ENCODE results near the gene ANGPTL2.

ANGPTL2 gene

GRCh38 chr9:127038531-127038930, 83.9 kb downstream of the ANGPTL2 start:
- in situ Hi-C loops (cut with HindIII; ENCODE audit: low pct_ligation_motif_present, low pct_unique_long_range_greater_than_20kb, low sequenced_read_pairs) = no loop called here
- no peak for DNase-seq

Data from ACHN (cell line).